ENCODE results near the gene SCRN1.

DNA sequence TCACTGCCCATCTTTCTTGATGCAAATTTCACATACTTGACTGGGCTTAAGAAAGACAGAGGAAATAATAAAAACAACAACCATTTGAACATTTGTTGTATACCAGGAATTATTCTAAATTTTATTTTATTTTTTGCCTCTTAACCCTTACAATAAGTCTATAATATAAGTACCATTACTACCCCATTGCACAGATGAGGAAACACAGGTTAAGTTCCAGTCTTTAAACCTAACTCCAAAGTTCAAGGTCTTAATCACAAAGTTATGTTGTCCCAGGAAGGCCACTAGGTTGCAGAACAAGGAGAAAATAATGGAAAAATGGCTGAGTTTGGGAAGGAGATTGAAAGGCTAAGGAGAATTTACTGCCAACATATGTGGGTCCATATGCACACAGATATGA lies 33.4 kb upstream of the SCRN1 start:
- TF ChIP-seq, protein P1, sequence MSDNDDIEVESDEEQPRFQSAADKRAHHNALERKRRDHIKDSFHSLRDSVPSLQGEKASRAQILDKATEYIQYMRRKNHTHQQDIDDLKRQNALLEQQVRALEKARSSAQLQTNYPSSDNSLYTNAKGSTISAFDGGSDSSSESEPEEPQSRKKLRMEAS (IDR thresholded peaks at IDR 0.05) = no peak
- no peak for TF ChIP-seq EP300 (IDR thresholded peaks at IDR 0.05; ENCODE audit: borderline replicate concordance)
- no peak for TF ChIP-seq RAD21 (IDR thresholded peaks at IDR 0.05; ENCODE audit: low read depth)
- TF ChIP-seq, protein P2, sequence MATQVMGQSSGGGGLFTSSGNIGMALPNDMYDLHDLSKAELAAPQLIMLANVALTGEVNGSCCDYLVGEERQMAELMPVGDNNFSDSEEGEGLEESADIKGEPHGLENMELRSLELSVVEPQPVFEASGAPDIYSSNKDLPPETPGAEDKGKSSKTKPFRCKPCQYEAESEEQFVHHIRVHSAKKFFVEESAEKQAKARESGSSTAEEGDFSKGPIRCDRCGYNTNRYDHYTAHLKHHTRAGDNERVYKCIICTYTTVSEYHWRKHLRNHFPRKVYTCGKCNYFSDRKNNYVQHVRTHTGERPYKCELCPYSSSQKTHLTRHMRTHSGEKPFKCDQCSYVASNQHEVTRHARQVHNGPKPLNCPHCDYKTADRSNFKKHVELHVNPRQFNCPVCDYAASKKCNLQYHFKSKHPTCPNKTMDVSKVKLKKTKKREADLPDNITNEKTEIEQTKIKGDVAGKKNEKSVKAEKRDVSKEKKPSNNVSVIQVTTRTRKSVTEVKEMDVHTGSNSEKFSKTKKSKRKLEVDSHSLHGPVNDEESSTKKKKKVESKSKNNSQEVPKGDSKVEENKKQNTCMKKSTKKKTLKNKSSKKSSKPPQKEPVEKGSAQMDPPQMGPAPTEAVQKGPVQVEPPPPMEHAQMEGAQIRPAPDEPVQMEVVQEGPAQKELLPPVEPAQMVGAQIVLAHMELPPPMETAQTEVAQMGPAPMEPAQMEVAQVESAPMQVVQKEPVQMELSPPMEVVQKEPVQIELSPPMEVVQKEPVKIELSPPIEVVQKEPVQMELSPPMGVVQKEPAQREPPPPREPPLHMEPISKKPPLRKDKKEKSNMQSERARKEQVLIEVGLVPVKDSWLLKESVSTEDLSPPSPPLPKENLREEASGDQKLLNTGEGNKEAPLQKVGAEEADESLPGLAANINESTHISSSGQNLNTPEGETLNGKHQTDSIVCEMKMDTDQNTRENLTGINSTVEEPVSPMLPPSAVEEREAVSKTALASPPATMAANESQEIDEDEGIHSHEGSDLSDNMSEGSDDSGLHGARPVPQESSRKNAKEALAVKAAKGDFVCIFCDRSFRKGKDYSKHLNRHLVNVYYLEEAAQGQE (IDR thresholded peaks at IDR 0.05; ENCODE audit: low read depth) = no peak

Data from Ishikawa (cell line).